Measurements from ENCODE around the gene TBC1D21. TPM values are rescaled to one million over a fixed set of nuclear protein-coding genes. Genes with fewer than 3 reads are reported as not detected.

The TBC1D21 gene
- total and polyA plus RNA-seq, 2 of the 8 experiments (the other 6 are each of a cell fraction or from before 2014, with no cell fraction given): not detected

DNA sequence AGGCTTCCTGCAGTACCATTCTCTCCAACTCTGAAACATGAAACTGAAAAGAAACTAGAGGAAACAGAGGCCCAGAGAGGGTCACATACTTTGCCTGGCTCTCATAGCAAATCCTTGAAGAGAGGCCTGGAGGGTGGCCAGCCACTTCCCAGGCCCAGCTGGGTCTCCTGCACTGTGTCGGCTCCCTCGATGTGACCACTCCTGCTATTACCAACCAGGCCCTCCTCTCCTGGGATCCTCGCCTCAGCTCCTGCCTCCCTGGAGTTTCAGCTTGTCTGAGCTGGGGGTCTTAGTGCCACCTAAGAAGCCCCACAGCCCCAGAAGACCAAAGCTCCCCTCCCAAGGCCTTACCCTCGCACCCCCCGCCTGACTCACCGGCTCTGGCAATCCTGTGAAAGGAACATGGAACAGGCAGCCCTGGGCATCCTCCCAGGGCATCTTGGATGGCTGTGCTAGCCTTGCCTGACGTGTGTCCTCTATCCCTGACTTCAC, 57.5 kb downstream of the TBC1D21 start (continued):
- TF ChIP-seq RXRA (IDR thresholded peaks at IDR 0.05; ENCODE audit: insufficient read depth, low read depth, low read length): no peak
- TF ChIP-seq, protein P1, sequence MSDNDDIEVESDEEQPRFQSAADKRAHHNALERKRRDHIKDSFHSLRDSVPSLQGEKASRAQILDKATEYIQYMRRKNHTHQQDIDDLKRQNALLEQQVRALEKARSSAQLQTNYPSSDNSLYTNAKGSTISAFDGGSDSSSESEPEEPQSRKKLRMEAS (IDR thresholded peaks at IDR 0.05): no peak
- no peak for TF ChIP-seq SIRT6 (IDR thresholded peaks at IDR 0.05; ENCODE audit: low read length)
- TF ChIP-seq KDM4A (IDR thresholded peaks at IDR 0.05; ENCODE audit: low read depth, low read length, severe bottlenecking): no peak
- TF ChIP-seq, protein P2, sequence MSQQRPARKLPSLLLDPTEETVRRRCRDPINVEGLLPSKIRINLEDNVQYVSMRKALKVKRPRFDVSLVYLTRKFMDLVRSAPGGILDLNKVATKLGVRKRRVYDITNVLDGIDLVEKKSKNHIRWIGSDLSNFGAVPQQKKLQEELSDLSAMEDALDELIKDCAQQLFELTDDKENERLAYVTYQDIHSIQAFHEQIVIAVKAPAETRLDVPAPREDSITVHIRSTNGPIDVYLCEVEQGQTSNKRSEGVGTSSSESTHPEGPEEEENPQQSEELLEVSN (IDR thresholded peaks at IDR 0.05): no peak
- no peak for TF ChIP-seq BACH1 (IDR thresholded peaks at IDR 0.05; ENCODE audit: low read length)

Measured in H1 (cell line).